ENCODE data around the gene LCN12.

Gene LCN12

GRCh38 chr9:136945333-136946227, 6.5 kb upstream of the LCN12 start:
- DNase-seq (ENCODE audit: low read depth in 2 of 2) = no peak

GRCh38 chr9:136946228-136947027, 5.6 kb upstream of the LCN12 start:
- no peak for DNase-seq (ENCODE audit: low read depth in 2 of 2)

GRCh38 chr9:136947028-136947891, 4.8 kb upstream of the LCN12 start:
- DNase-seq (ENCODE audit: low read depth in 2 of 2) = no peak

GRCh38 chr9:136947955-136948510, 4.0 kb upstream of the LCN12 start:
- DNase-seq (ENCODE audit: low read depth in 2 of 2) = no peak

GRCh38 chr9:136949239-136949816, 2.7 kb upstream of the LCN12 start:
- no peak for DNase-seq (ENCODE audit: low read depth in 2 of 2)

GRCh38 chr9:136949817-136950655, 2.0 kb upstream of the LCN12 start:
- DNase-seq (ENCODE audit: low read depth in 2 of 2) = peak; percentile 93 to 96

- DNase-seq (ENCODE audit: low read depth in 2 of 2) = no peak
Observed at GRCh38 chr9:136950656-136951276, 1.3 kb upstream of the LCN12 start.

- no peak for DNase-seq (ENCODE audit: low read depth in 2 of 2)
Observed at GRCh38 chr9:136952321-136952850, 313 bp downstream of the LCN12 start.

- DNase-seq (ENCODE audit: low read depth in 2 of 2) = no peak
Observed at GRCh38 chr9:136952876-136953770, 1.1 kb downstream of the LCN12 start.

GRCh38 chr9:136953771-136954269, 1.7 kb downstream of the LCN12 start:
- no peak for DNase-seq (ENCODE audit: low read depth in 2 of 2)

- DNase-seq (ENCODE audit: low read depth in 2 of 2) = no peak
Observed at GRCh38 chr9:136954270-136955083, 2.4 kb downstream of the LCN12 start.

GRCh38 chr9:136955202-136955942, 3.3 kb downstream of the LCN12 start:
- DNase-seq (ENCODE audit: low read depth in 2 of 2) = no peak

- no peak for DNase-seq (ENCODE audit: low read depth in 2 of 2)
Observed at GRCh38 chr9:136955943-136956335, 3.9 kb downstream of the LCN12 start.

GRCh38 chr9:136956604-136957003, 4.5 kb downstream of the LCN12 start:
- no peak for DNase-seq (ENCODE audit: low read depth in 2 of 2)

- no peak for DNase-seq (ENCODE audit: low read depth in 2 of 2)
Observed at GRCh38 chr9:136957461-136957860, 5.4 kb downstream of the LCN12 start.

- DNase-seq (ENCODE audit: low read depth in 2 of 2) = no peak
Observed at GRCh38 chr9:136957901-136958300, 5.8 kb downstream of the LCN12 start.

GRCh38 chr9:136958473-136958872, 6.4 kb downstream of the LCN12 start:
- no peak for DNase-seq (ENCODE audit: low read depth in 2 of 2)

Data from stimulated activated CD8-positive, alpha-beta memory T cell treated with anti-CD3 and anti-CD28 coated beads, Interleukin-7, amount 100 ng/mL, for 4 hours (primary cell).